T-helper 1 cell treated with Interleukin-12 subunit alpha and Interleukin-12 subunit beta and Interleukin-4 antibody, amounts not matched to agents 30 μg/mL and 1 μg/mL, for 36 hours (primary cell): ENCODE results near the gene CELF5.

Experiments used
- H3K27ac Mint-ChIP-seq: one replicate; pipeline ENCODE4 v1.8.0; 2021; ENCODE audit warnings: mild to moderate bottlenecking, mixed read lengths
- H3K27me3 Mint-ChIP-seq: one replicate; pipeline ENCODE4 v1.8.0; 2021; ENCODE audit warnings: low read depth, mixed read lengths
- H3K36me3 Mint-ChIP-seq: one replicate; pipeline ENCODE4 v1.8.0; 2021; ENCODE audit warnings: low read depth, mixed read lengths
- H3K4me1 Mint-ChIP-seq: one replicate; pipeline ENCODE4 v1.8.0; 2021; ENCODE audit warnings: low read depth, mixed read lengths
- H3K4me3 Mint-ChIP-seq: one replicate; pipeline ENCODE4 v1.8.0; 2021; ENCODE audit warnings: mild to moderate bottlenecking, moderate library complexity, mixed read lengths
- H3K9me3 Mint-ChIP-seq: one replicate; pipeline ENCODE4 v1.8.0; 2021; ENCODE audit warnings: mixed read lengths

The CELF5 gene

GRCh38 chr19:3262362-3262761 lies 37.9 kb downstream of the CELF5 start:
- Mint-ChIP-seq H3K27ac (no peak overlapping the region), H3K4me1 (no peaks in the 10 kb centered on the region), H3K36me3 (no peaks in the 10 kb centered on the region), H3K4me3 (no peak overlapping the region), H3K27me3 (no peaks in the 10 kb centered on the region), H3K9me3 (no peaks in the 10 kb centered on the region)

DNA sequence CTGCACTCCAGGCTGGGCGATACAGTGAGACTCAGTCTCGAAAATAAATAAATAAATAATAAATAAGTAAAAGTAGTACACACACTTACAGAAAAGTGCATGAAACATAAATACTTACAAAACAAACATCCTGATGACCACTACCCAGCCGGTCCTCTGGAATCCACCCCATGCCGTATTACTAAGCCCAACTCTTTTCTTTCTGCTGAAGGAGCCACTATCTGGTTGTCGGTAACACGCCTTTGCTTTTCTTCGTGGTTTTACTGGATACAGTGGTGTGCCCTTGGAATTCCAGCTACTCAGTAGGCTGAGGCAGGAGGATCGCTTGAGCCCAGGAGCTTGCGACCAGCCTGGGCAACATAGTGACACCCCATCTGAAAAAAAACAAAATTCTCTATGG lies 39.4 kb downstream of the CELF5 start:
- H3K4me3 Mint-ChIP-seq: no peak overlapping the region
- no peak overlapping the region for H3K27ac Mint-ChIP-seq
- H3K9me3 Mint-ChIP-seq: no peaks in the 10 kb centered on the region
- H3K27me3 Mint-ChIP-seq: peaks cover 8% of the 10 kb centered on the region
- no peaks in the 10 kb centered on the region for H3K36me3 Mint-ChIP-seq
- no peaks in the 10 kb centered on the region for H3K4me1 Mint-ChIP-seq

DNA sequence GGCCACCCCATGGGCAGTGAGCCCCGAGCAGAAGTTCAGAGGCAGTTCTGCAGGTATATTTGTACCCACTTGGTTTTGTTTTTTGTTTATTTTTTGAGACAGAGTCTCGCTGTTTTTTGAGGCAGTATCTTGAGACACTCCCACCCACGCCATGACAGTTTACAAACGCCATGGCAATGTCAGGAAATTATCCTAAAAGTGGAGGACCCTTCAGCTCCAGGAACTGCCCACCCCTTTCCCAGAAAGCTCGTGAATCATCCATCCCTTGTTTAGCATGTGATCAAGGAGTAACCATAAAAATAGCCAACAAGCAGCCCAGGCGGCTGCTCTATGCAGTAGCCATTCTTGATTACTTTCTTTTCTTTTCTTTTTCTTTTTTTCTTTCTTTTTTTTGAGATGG lies 41.0 kb downstream of the CELF5 start:
- H3K4me1 Mint-ChIP-seq: no peaks in the 10 kb centered on the region
- H3K4me3 Mint-ChIP-seq: no peak overlapping the region
- H3K36me3 Mint-ChIP-seq: no peaks in the 10 kb centered on the region
- H3K27me3 Mint-ChIP-seq: peaks cover 19% of the 10 kb centered on the region
- H3K9me3 Mint-ChIP-seq: no peaks in the 10 kb centered on the region
- H3K27ac Mint-ChIP-seq: no peak overlapping the region

DNA sequence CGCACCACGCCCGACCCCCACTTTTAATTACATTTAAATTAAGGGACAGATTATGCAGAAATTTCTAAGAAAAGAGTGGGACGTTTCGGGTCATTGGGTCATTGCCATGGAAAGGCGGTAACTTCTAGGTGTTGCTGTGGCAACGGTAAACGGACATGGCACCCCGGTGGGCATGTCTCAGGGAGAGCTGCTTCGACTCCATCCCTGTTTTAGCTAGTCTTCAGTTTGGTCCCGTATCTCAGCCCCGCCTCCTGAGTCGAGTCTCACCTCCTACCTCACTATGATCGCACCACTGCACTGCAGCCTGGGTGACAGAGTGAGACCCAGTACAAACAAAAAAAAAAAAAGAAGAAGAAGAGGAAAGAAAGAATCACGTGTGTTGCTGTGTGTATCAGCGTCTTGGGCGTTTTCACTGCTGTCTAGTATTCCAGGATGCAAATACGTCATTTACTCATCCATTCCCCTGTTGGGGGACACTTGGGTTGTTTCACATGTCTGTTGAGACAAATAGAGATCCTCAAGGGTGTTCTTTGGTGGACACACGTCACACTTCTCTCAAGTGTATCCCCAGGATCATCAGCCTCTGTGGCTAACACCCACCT lies 41.7 kb downstream of the CELF5 start:
- Mint-ChIP-seq H3K4me3 (no peak overlapping the region), H3K27me3 (peaks cover 20% of the 10 kb centered on the region), H3K27ac (no peak overlapping the region), H3K4me1 (no peaks in the 10 kb centered on the region), H3K9me3 (no peaks in the 10 kb centered on the region), H3K36me3 (no peaks in the 10 kb centered on the region)

- Mint-ChIP-seq H3K27ac (no peak overlapping the region), H3K4me1 (no peaks in the 10 kb centered on the region), H3K4me3 (no peak overlapping the region), H3K36me3 (no peaks in the 10 kb centered on the region), H3K27me3 (peaks cover 27% of the 10 kb centered on the region), H3K9me3 (no peaks in the 10 kb centered on the region)
Measured at GRCh38 chr19:3266792-3267514, 42.5 kb downstream of the CELF5 start.

GRCh38 chr19:3268326-3268725 lies 43.9 kb downstream of the CELF5 start:
- Mint-ChIP-seq H3K27me3 (peaks cover 35% of the 10 kb centered on the region), H3K27ac (no peak overlapping the region), H3K36me3 (no peaks in the 10 kb centered on the region), H3K4me3 (no peak overlapping the region), H3K9me3 (no peaks in the 10 kb centered on the region), H3K4me1 (no peaks in the 10 kb centered on the region)

DNA sequence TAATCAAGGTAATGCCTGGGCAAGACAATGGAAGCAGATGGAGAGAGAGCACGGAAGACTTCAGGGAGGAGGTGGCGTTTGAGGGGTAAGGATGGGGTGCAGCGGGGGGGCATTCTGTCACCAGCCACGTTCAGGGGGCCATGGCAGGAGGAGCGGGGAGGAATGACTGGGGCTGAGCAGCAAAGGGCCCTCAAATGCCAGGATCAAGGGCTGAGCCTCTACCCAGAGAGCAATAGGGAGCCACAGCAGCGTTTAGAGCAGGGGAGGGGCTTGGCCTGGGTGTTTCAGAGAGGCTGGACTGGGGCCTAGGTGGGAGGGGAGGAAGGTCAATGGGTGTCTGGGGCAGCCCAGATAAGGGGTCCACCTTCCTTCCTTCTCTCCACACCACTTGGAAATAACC lies 44.3 kb downstream of the CELF5 start:
- no peaks in the 10 kb centered on the region for H3K36me3 Mint-ChIP-seq
- H3K27ac Mint-ChIP-seq: no peak overlapping the region
- H3K9me3 Mint-ChIP-seq: no peaks in the 10 kb centered on the region
- no peak overlapping the region for H3K4me3 Mint-ChIP-seq
- H3K27me3 Mint-ChIP-seq: peaks cover 35% of the 10 kb centered on the region
- no peaks in the 10 kb centered on the region for H3K4me1 Mint-ChIP-seq

DNA sequence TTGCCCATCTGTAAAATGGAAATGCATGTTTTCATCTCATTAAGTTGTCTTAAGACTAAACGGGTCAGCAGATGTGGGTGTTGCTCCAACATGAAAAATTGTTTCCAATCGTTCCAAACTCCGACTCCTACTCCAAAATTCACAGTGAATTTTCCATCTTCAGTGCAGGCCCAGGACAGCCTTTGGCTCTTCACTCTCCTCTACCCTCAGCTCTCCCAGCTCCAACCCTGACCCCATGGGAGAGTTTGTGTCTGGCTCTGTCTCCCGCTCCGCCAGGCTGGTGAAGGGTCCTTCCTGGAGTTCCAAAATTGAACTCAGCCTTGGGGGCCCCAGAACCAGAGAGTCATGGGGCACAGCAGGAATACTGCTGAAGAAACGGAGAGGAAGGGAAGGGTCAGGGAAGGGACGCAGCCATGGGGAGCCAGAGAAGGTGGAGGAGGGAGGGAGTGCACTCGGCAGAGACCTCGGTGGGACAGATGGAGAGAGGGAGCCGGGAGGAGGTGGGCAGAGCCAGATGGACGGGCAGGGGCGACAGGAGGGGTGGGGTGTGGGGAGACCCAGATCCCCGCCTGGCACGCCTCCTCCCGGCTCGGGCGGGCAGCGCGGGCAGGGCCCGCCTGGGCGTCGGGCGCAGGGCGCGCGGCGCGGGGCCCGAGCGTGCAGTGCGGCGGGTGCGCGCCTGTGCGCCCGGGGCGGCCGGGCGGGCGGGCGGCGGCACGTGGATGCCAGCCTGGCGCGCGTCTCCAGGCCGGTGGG lies 45.6 kb downstream of the CELF5 start:
- Mint-ChIP-seq H3K4me3 (no peak overlapping the region), H3K27ac (no peak overlapping the region), H3K9me3 (no peaks in the 10 kb centered on the region), H3K36me3 (no peaks in the 10 kb centered on the region), H3K27me3 (peaks cover 39% of the 10 kb centered on the region), H3K4me1 (peaks cover 4% of the 10 kb centered on the region)

GRCh38 chr19:3270902-3271301 lies 46.4 kb downstream of the CELF5 start:
- Mint-ChIP-seq H3K27me3 (peaks cover 39% of the 10 kb centered on the region), H3K4me3 (no peak overlapping the region), H3K4me1 (peaks cover 8% of the 10 kb centered on the region), H3K27ac (no peak overlapping the region), H3K36me3 (no peaks in the 10 kb centered on the region), H3K9me3 (no peaks in the 10 kb centered on the region)

DNA sequence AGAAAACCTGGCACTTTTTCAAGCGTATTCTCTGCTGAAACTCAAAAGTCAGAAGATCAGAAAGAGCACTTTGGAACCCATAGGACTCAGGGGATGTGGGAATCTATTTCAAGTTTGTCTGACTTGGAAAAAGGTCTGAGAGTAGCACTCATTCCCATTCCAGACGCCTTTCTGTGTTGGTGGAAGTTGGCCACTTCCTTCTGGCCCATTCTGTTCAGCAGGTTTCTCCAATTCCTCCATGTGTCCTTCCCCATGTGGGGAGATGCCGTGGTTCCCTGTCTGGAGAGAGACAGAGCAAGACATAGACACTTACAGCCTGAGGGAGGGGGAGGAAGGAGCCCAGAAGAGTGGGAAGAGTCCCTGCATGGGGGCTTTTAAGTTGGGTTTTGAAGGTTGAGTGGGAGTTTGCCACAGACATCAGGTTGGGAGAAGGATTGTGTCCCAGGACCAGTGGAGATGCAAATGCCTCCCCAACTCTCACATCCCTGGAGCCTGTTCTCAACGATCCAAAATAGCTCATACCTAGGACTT lies 48.0 kb downstream of the CELF5 start:
- Mint-ChIP-seq H3K27ac (no peak overlapping the region), H3K27me3 (peaks cover 39% of the 10 kb centered on the region), H3K4me3 (no peak overlapping the region), H3K36me3 (no peaks in the 10 kb centered on the region), H3K4me1 (peaks cover 10% of the 10 kb centered on the region), H3K9me3 (no peaks in the 10 kb centered on the region)

DNA sequence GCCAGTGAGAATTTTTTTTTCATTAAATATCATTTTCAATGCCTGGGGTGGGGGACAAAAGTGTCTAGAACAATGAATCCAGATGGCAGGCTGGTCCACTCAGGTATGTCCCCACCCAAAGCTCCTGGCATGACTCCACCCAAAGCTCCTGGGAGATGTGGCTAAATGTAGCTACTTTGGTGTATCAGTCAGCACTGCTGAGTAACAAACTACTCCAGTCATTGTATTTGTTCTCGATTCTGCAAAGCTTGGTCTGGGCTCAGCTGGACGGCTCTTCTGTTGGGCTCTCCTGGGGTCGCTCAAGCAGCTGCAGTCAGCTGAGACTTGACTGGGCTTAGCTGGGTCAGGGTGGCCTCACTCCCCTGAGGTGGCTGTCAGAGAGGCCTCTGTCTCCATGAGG lies 48.5 kb downstream of the CELF5 start:
- no peaks in the 10 kb centered on the region for H3K9me3 Mint-ChIP-seq
- H3K4me3 Mint-ChIP-seq: no peak overlapping the region
- H3K36me3 Mint-ChIP-seq: no peaks in the 10 kb centered on the region
- no peak overlapping the region for H3K27ac Mint-ChIP-seq
- H3K4me1 Mint-ChIP-seq: peaks cover 10% of the 10 kb centered on the region
- peaks cover 39% of the 10 kb centered on the region for H3K27me3 Mint-ChIP-seq

DNA sequence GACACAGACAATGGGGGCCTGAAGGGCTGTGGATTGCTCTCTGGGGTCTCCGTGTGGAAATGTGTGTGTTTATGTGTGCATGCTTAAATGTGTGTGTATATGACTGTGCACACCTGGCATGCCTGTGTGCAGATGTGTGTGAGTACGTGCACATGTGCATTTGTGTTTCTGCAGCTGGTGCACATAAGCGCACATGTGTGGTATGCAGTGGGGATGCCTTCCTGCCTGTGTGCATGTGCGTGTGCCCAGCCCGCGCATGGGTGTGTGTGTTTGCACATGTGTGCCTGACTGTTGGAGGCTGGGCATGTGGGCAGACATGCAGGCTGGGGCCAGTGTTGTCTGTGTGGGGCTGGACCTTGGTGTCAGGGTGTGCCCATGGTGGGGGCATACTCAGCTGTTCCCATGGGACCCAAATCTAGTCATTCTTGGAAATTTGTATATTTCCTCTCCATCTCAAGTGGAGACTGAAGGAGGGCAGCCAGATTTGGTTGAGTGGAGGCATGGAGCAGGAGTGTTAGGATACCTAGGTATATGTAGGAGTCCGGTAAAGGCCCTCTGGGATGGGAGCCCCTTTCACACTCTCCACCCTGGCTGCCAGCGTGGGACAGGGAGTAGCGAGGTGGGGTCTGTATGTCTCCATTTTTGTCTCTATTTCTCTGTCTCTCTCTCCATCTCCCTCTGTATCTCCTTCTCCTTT lies 49.9 kb downstream of the CELF5 start:
- Mint-ChIP-seq H3K27me3 (peaks cover 29% of the 10 kb centered on the region), H3K27ac (peak overlapping the region; percentile 5), H3K4me3 (peak overlapping the region; percentile 86)

DNA sequence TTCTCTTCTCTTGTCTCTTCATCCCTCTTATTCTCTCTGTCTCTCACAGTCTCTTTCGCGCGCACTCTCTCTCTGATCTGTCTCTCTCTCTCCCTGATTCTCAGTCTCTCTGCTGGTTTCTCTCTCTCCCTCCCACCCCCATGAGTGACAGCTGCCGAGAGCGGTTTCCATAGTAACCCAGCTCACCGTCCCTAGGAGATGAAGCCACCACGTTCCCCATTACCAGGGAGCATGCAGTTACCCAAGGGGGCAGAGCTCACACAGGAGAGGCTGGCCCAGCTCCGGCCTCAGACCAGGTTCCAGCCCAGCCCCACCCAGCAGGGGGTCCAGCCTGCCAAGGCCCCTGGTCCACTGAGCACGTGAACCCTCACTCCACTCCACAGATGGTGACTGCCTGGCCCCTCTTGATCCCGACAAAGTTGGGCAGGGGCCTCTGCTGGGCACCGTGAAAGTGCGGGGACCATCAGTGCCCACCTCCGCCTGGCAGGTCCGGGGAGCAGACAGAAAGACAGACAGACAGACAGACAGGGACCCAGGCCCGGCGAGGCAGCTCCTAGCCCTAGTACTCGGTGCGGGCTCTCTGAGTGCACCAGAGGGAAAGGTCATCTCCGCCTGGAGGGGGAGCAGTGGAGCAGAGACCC lies 50.6 kb downstream of the CELF5 start:
- peak overlapping the region; percentile 82 for H3K27ac Mint-ChIP-seq
- H3K36me3 Mint-ChIP-seq: no peaks in the 10 kb centered on the region
- H3K4me3 Mint-ChIP-seq: peak overlapping the region; percentile 86
- no peaks in the 10 kb centered on the region for H3K9me3 Mint-ChIP-seq
- peaks cover 22% of the 10 kb centered on the region for H3K27me3 Mint-ChIP-seq
- H3K4me1 Mint-ChIP-seq: peaks cover 10% of the 10 kb centered on the region

More for the DNA sequence above, 49.9 kb downstream of the CELF5 start:
- Mint-ChIP-seq H3K9me3 (no peaks in the 10 kb centered on the region), H3K4me1 (peaks cover 10% of the 10 kb centered on the region), H3K36me3 (no peaks in the 10 kb centered on the region)
